Left lung (tissue), 10 donors: ENCODE results near the gene KDM2A. TPM values are rescaled to one million over a fixed set of nuclear protein-coding genes. Genes with fewer than 3 reads are reported as not detected.
A peak's percentile ranks its signal among the peaks of the same experiment; 100 is the strongest.

Source experiments
- ATAC-seq: fragments of 200-7000 bp; cut with Tn5 transposase; one replicate; pipeline ENCODE4 v1.9.1; 2020; ENCODE audit warnings: moderate library complexity
- DNase-seq, 4 donors: peaks; one replicate each; pipeline ENCODE4 v3.0.0-alpha.2; 2013 to 2020
- H3K27ac ChIP-seq, 2 donors: fragments of 200-600 bp; sonication (generic) in 1 of 2; one replicate each; pipeline versions ENCODE4 v1.5.0 to v1.8.0; 2020 to 2021
- H3K27me3 ChIP-seq, 2 donors: fragments of 200-600 bp; sonication (generic) in 1 of 2; one replicate each; pipeline versions ENCODE4 v1.5.0 to v1.8.0; 2020 to 2021
- H3K36me3 ChIP-seq, 2 donors: fragments of 200-600 bp; sonication (generic) in 1 of 2; one replicate each; pipeline versions ENCODE4 v1.5.0 to v1.8.0; 2020 to 2021
- H3K4me1 ChIP-seq, 2 donors: fragments of 200-600 bp; one replicate each; pipeline ENCODE4 v1.8.0; 2021
- H3K4me3 ChIP-seq, 2 donors: fragments of 200-600 bp; sonication (generic) in 1 of 2; one replicate each; pipeline versions ENCODE4 v1.5.0 to v1.8.0; 2020 to 2021; ENCODE audit warnings: mild to moderate bottlenecking in 1 of 2
- H3K9me3 ChIP-seq, 2 donors: fragments of 200-600 bp; sonication (generic) in 1 of 2; one replicate each; pipeline versions ENCODE4 v1.5.0 to v1.8.0; 2020 to 2021
- intact Hi-C, 2 donors: fragments of 100-400 bp; cut with DNase I; formaldehyde crosslinking; loops; one replicate each; pipeline versions ENCODE4 v1.11.2 to v1.14.2; 2022
- polyA plus RNA-seq, 6 donors: library from polyadenylated mRNA; unstranded; fragments of 120-200 nt; gene quantifications; one replicate each; pipeline ENCODE4 v1.2.1, GENCODE V29; 2013; ENCODE audit not compliant: insufficient read length in 6 of 6
- total RNA-seq, 2 donors: library from RNA; stranded (reverse); fragmentation: NEBNext Ultra II Directional; extraction: Animal tissue kit (Norgen Biotek cat#: 25700); gene quantifications; one replicate each; pipeline ENCODE4 v1.2.1, GENCODE V29; 2021
- TF ChIP-seq, protein P1 (sequence below), 2 donors: fragments of 200-600 bp; sonication (generic) in 1 of 2; IDR thresholded peaks; one replicate each; pipeline versions ENCODE4 v1.5.0 to v1.8.0; 2021; ENCODE audit warnings: antibody characterized with exemption in 2 of 2
- donor health status: DM: no; HTN: yes; CAD: no.
- donor health status: DM: no; HTN: no; CAD: no.

The KDM2A gene
- total and polyA plus RNA-seq, 8 donors, result 71.0 to 87.0 (median 80.3) TPM

DNA sequence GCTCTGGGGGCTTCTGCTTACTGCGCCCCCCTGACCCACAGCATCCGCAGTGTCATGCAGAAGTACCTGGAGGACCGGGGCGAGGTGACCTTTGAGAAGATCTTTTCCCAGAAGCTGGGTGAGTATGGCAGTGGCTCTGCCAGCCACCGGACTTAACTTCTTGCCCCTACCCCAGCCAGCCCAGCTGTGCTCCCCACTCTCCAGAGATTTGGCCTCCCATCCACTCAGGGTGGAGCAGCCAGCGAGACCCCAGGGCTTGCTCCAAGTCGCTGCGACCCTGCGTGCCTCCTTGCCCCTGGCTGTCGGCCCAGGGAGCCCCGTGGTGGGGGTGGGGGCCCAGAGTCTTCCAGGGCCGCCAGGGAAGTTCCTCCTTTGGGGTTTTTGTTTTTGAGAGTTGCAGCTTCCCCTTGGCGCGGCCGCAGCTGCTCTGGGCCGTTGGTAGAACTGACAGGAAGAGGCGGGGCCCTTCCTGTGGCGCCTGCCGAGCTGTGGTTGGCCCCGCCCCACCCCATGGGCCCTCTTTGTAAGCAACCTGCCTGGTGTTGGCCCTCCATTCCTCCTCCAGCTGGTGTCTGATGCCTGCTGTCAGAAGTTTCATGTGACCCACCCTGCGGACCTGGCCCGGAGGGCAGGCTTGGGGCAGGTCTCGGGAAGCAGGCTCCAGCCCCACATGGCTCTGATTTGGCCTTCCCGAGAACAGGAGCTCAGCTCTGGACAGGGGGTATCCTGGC, 158.3 kb downstream of the KDM2A start:
- H3K4me3 ChIP-seq, result peak overlapping the region in 1 of 2 donors; percentile 30
- TF ChIP-seq, protein P1, sequence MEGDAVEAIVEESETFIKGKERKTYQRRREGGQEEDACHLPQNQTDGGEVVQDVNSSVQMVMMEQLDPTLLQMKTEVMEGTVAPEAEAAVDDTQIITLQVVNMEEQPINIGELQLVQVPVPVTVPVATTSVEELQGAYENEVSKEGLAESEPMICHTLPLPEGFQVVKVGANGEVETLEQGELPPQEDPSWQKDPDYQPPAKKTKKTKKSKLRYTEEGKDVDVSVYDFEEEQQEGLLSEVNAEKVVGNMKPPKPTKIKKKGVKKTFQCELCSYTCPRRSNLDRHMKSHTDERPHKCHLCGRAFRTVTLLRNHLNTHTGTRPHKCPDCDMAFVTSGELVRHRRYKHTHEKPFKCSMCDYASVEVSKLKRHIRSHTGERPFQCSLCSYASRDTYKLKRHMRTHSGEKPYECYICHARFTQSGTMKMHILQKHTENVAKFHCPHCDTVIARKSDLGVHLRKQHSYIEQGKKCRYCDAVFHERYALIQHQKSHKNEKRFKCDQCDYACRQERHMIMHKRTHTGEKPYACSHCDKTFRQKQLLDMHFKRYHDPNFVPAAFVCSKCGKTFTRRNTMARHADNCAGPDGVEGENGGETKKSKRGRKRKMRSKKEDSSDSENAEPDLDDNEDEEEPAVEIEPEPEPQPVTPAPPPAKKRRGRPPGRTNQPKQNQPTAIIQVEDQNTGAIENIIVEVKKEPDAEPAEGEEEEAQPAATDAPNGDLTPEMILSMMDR (IDR thresholded peaks at IDR 0.05), result no peak
- DNase-seq (peak; percentile 54 to 98 (median 92)), ATAC-seq (peak; percentile 89)
- H3K27me3 ChIP-seq, result no peaks in the 10 kb centered on the region
- H3K27ac ChIP-seq, result peak overlapping the region; percentile 95 to 100
- peaks cover 0 to 55% of the 10 kb centered on the region in 2 donors for H3K36me3 ChIP-seq
- no peaks in the 10 kb centered on the region for H3K9me3 ChIP-seq
- H3K4me1 ChIP-seq, result peaks cover 47 to 100% of the 10 kb centered on the region in 2 donors
- intact Hi-C loops, result no loop called here

DNA sequence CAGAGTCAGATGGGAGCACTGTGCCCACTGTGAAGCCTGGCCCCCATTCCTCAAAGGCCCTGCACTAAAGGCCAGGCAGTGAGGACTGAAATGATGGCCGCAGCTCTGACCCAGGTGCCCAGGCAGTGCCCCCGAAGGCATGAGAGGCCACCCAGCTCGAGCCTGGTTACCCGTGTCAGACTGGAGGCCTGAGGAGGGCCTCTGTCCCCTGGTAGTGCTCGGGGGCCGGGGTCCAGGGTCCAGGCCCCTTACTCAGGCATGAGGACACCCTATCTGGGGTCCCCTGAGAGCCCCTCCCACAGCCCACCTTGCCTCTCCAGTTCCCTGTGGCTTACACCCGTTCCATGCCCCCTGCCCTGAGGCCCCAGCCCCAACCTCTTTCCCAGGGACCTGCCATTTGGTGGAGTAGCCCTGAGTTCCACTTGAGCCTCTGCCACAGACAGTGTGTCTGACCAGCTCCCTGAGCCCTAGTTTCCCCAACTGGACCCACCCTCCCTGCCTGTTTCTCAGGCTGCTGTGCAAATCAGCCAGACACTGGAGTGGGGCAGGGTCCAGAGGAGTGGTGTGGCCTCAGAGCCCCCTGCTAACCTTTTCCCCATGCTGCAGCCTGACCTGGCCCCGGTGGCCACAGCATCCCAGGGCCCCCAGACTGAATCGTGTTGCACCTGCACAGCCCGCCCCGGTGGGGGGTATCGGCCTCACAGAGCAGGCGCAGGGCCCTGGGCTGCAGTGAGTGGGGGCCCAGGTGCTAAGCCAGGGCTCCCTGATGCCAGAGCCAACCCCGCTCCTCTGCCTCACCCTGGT, 159.3 kb downstream of the KDM2A start:
- H3K4me1 ChIP-seq, result peaks cover 42 to 100% of the 10 kb centered on the region in 2 donors
- ATAC-seq (no peak), DNase-seq (peak in 2 of 4 donors; percentile 31 to 79)
- H3K9me3 ChIP-seq, result no peaks in the 10 kb centered on the region
- H3K4me3 ChIP-seq, result peak overlapping the region in 1 of 2 donors; percentile 30
- TF ChIP-seq, protein P1 (IDR thresholded peaks at IDR 0.05), result no peak
- intact Hi-C loops, result no loop called here
- peak overlapping the region; percentile 95 to 100 for H3K27ac ChIP-seq
- no peaks in the 10 kb centered on the region for H3K27me3 ChIP-seq
- peaks cover 0 to 59% of the 10 kb centered on the region in 2 donors for H3K36me3 ChIP-seq

- Histone ChIP-seq H3K4me3 (no peak overlapping the region), H3K36me3 (peaks cover 0 to 67% of the 10 kb centered on the region in 2 donors)
- intact Hi-C loops, result no loop called here
Observed at GRCh38 chr11:67278939-67279588, 160.0 kb downstream of the KDM2A start.

GRCh38 chr11:67279589-67280340, 160.7 kb downstream of the KDM2A start:
- Histone ChIP-seq H3K9me3 (no peaks in the 10 kb centered on the region), H3K4me3 (no peak overlapping the region), H3K27ac (peak overlapping the region in 1 of 2 donors; percentile 100), H3K27me3 (no peaks in the 10 kb centered on the region), H3K4me1 (peaks cover 38 to 99% of the 10 kb centered on the region in 2 donors), H3K36me3 (peaks cover 0 to 71% of the 10 kb centered on the region in 2 donors)
- ATAC-seq, result no peak
- peak in 2 of 4 donors; percentile 25 to 66 for DNase-seq
- TF ChIP-seq, protein P1 (IDR thresholded peaks at IDR 0.05), result no peak
- intact Hi-C loops, result no loop called here

More at GRCh38 chr11:67278939-67279588, 160.0 kb downstream of the KDM2A start:
- Histone ChIP-seq H3K27me3 (no peaks in the 10 kb centered on the region), H3K4me1 (peaks cover 42 to 99% of the 10 kb centered on the region in 2 donors), H3K9me3 (no peaks in the 10 kb centered on the region), H3K27ac (peak overlapping the region in 1 of 2 donors; percentile 100)
- TF ChIP-seq, protein P1 (IDR thresholded peaks at IDR 0.05), result no peak
- DNase-seq (peak in 2 of 4 donors; percentile 34 to 54), ATAC-seq (no peak)
